H1 (cell line): ENCODE data around the gene KCNJ4. TPM values are rescaled to one million over a fixed set of nuclear protein-coding genes. Genes with fewer than 3 reads are reported as not detected.

Experiments used
- CTCF ChIA-PET: fragments of 300-600 bp; sonication (Branson Sonifier 250); formaldehyde crosslinking; loops from one replicate; lab custom pipeline; 2021; ENCODE audit not compliant: partially characterized antibody; lab: Charles Lee
- POLR2A ChIA-PET: fragments of 300-600 bp; sonication (Branson Sonifier 250); formaldehyde crosslinking; loops from one replicate; lab custom pipeline; 2021; ENCODE audit warnings: inconsistent platforms; ENCODE audit not compliant: partially characterized antibody; lab: Charles Lee
- DNase-seq, 2 experiments: peaks; one replicate each; pipeline versions ENCODE4 v3.0.0 to v3.0.0-alpha.2; 2010 to 2022; ENCODE audit warnings: low spot score in 2 of 2, low read depth in 1 of 2, mixed read lengths in 1 of 2
- FAIRE-seq: peaks from 2 replicates; lab custom pipeline; 2011; peaks lifted over from hg19 to GRCh38; lab: Jason Lieb, UNC
- H2AFZ ChIP-seq: 2 replicates; pipeline ENCODE4 v1.8.1; 2012; ENCODE audit warnings: low read length, inconsistent platforms
- H2AK5ac ChIP-seq: 2 replicates; pipeline ENCODE4 v1.6.1; 2013; ENCODE audit warnings: low read depth, low read length
- H2BK120ac ChIP-seq: replicated peaks from 2 replicates; pipeline ENCODE3; 2013; ENCODE audit warnings: low read depth, low read length, inconsistent platforms
- H2BK12ac ChIP-seq: 2 replicates; pipeline ENCODE4 v1.6.1; 2013; ENCODE audit warnings: low read depth, low read length
- H2BK15ac ChIP-seq: 2 replicates; pipeline ENCODE4 v1.6.1; 2013; ENCODE audit warnings: low read length
- H2BK20ac ChIP-seq: 2 replicates; pipeline ENCODE4 v1.6.1; 2013; ENCODE audit warnings: low read length
- H2BK5ac ChIP-seq: 2 replicates; pipeline ENCODE4 v1.6.1; 2013; ENCODE audit warnings: low read depth, low read length
- H3K14ac ChIP-seq: 2 replicates; pipeline ENCODE4 v1.6.1; 2013; ENCODE audit warnings: inconsistent platforms; ENCODE audit not compliant: insufficient read length
- H3K18ac ChIP-seq: 2 replicates; pipeline ENCODE4 v1.6.1; 2013; ENCODE audit warnings: low read length; ENCODE audit errors: extremely low read depth
- H3K23ac ChIP-seq: 2 replicates; pipeline ENCODE4 v1.6.1; 2013; ENCODE audit warnings: inconsistent platforms; ENCODE audit not compliant: insufficient read length
- H3K23me2 ChIP-seq: 2 replicates; pipeline ENCODE4 v1.6.1; 2013; ENCODE audit warnings: low read depth, low read length
- H3K27ac ChIP-seq: 2 replicates; pipeline ENCODE4 v1.6.1; 2011; ENCODE audit warnings: low read depth, low read length, inconsistent platforms
- H3K27me3 ChIP-seq, 4 experiments: replicated peaks in 1 of 4; 1 replicate in 1 of 4; 2 replicates in 3 of 4; pipeline versions ENCODE4 v1.6.1 to v1.8.1; 2011 to 2013; ENCODE audit warnings: low read length in 3 of 4, mild to moderate bottlenecking in 3 of 4, inconsistent platforms in 2 of 4, mixed read lengths in 2 of 4, moderate library complexity in 1 of 4; ENCODE audit not compliant: control insufficient read depth in 3 of 4, insufficient read depth in 3 of 4; ENCODE audit errors: extremely low read depth in 1 of 4
- H3K36me3 ChIP-seq, 4 experiments: 2 replicates each; pipeline versions ENCODE4 v1.6.1 to v1.8.1; 2011 to 2013; ENCODE audit warnings: mild to moderate bottlenecking in 4 of 4, low read length in 3 of 4, moderate library complexity in 2 of 4, control low read depth in 1 of 4, inconsistent platforms in 1 of 4; ENCODE audit not compliant: insufficient read depth in 4 of 4, control insufficient read depth in 2 of 4
- H3K4ac ChIP-seq: replicated peaks from 2 replicates; pipeline ENCODE3; 2013; ENCODE audit warnings: low read length, low read depth, mixed read lengths, inconsistent platforms; ENCODE audit not compliant: insufficient read length
- H3K4me1 ChIP-seq, 4 experiments: replicated peaks in 1 of 4; 1 replicate in 1 of 4; 2 replicates in 3 of 4; pipeline versions ENCODE4 v1.6.1 to v1.8.1; 2011 to 2013; ENCODE audit warnings: low read length in 3 of 4, inconsistent platforms in 2 of 4, mixed read lengths in 1 of 4; ENCODE audit not compliant: insufficient read depth in 4 of 4, control insufficient read depth in 3 of 4
- H3K4me2 ChIP-seq, 2 experiments: 2 replicates each; pipeline versions ENCODE4 v1.6.1 to v1.8.1; 2011 to 2013; ENCODE audit warnings: low read depth in 2 of 2, low read length in 2 of 2, control low read depth in 1 of 2, inconsistent platforms in 1 of 2, mild to moderate bottlenecking in 1 of 2; ENCODE audit not compliant: insufficient read depth in 1 of 2
- H3K4me3 ChIP-seq, 4 experiments: fragments of 200-600, 300-600 bp in 1 of 4; sonication (generic), shearing (Covaris generic), sonication (Bioruptor Twin) in 1 of 4; 2 replicates each; pipeline versions ENCODE4 v1.5.1 to v1.8.1; 2011 to 2016; ENCODE audit warnings: low read length in 4 of 4, low read depth in 3 of 4, control low read depth in 2 of 4, inconsistent platforms in 2 of 4, mild to moderate bottlenecking in 2 of 4, mixed read lengths in 1 of 4, moderate library complexity in 1 of 4; ENCODE audit not compliant: insufficient read depth in 2 of 4; ENCODE audit errors: extremely low read depth in 1 of 4
- H3K56ac ChIP-seq: replicated peaks from 2 replicates; pipeline ENCODE3; 2013; ENCODE audit warnings: low read depth, mild to moderate bottlenecking, mixed read lengths, low read length, inconsistent platforms; ENCODE audit not compliant: insufficient read length
- H3K79me1 ChIP-seq: 2 replicates; pipeline ENCODE4 v1.6.1; 2013; ENCODE audit warnings: low read depth, low read length, control low read depth
- H3K79me2 ChIP-seq, 2 experiments: 2 replicates each; pipeline versions ENCODE4 v1.6.1 to v1.8.1; 2012 to 2013; ENCODE audit warnings: low read length in 2 of 2, mild to moderate bottlenecking in 2 of 2, inconsistent platforms in 1 of 2; ENCODE audit not compliant: insufficient read depth in 2 of 2, control insufficient read depth in 1 of 2
- H3K9ac ChIP-seq, 4 experiments: replicated peaks in 1 of 4; 1 replicate in 1 of 4; 2 replicates in 3 of 4; pipeline versions ENCODE4 v1.6.1 to v1.8.1; 2011 to 2013; ENCODE audit warnings: low read depth in 3 of 4, low read length in 3 of 4, control low read depth in 2 of 4, mild to moderate bottlenecking in 2 of 4, moderate library complexity in 2 of 4, inconsistent platforms in 1 of 4; ENCODE audit errors: extremely low read depth in 1 of 4
- H3K9me3 ChIP-seq, 2 experiments: 2 replicates each; pipeline versions ENCODE4 v1.6.1 to v1.8.1; 2012 to 2013; ENCODE audit warnings: mild to moderate bottlenecking in 2 of 2, moderate library complexity in 2 of 2, control low read depth in 1 of 2, inconsistent platforms in 1 of 2, low read depth in 1 of 2, low read length in 1 of 2, mixed read lengths in 1 of 2; ENCODE audit not compliant: insufficient read depth in 2 of 2
- H4K20me1 ChIP-seq, 2 experiments: replicated peaks in 1 of 2; 2 replicates each; pipeline versions ENCODE3 to v1.8.1; 2011 to 2013; ENCODE audit warnings: inconsistent platforms in 2 of 2, low read length in 2 of 2, mild to moderate bottlenecking in 1 of 2; ENCODE audit not compliant: insufficient read depth in 2 of 2, control insufficient read depth in 1 of 2
- H4K5ac ChIP-seq: 2 replicates; pipeline ENCODE4 v1.6.1; 2013; ENCODE audit warnings: low read length, low read depth, mixed read lengths, inconsistent platforms; ENCODE audit not compliant: insufficient read length
- H4K8ac ChIP-seq: 2 replicates; pipeline ENCODE4 v1.8.0; 2013; ENCODE audit warnings: mild to moderate bottlenecking, moderate library complexity, low read length, inconsistent platforms; ENCODE audit not compliant: insufficient read depth; ENCODE audit errors: extremely low read depth
- H4K91ac ChIP-seq: replicated peaks from 2 replicates; pipeline ENCODE3; 2013; ENCODE audit warnings: low read length, mixed read lengths, inconsistent platforms; ENCODE audit not compliant: insufficient read length
- BACH1 ChIP-seq: IDR thresholded peaks from 2 replicates; pipeline ENCODE4 v1.6.1; 2012; ENCODE audit warnings: low read length, improper control_type of control experiment
- CBX5 ChIP-seq: fragments of 300-800, 300-1000 bp; sonication (generic); IDR thresholded peaks from 2 replicates; pipeline ENCODE4 v1.7.1; 2016; ENCODE audit warnings: antibody characterized with exemption, low read length, low read depth
- CHD2 ChIP-seq: IDR thresholded peaks from 2 replicates; pipeline ENCODE4 v1.6.1; 2012; ENCODE audit warnings: low read length, improper control_type of control experiment
- CTBP2 ChIP-seq: IDR thresholded peaks from 2 replicates; pipeline ENCODE4 v1.7.0; 2011; ENCODE audit warnings: borderline replicate concordance, mild to moderate bottlenecking, moderate library complexity, mixed read lengths, low read length; ENCODE audit not compliant: insufficient read depth, insufficient read length
- HDAC6 ChIP-seq: IDR thresholded peaks from one replicate; pipeline ENCODE4 v1.7.1; 2012; ENCODE audit warnings: low read depth, mild to moderate bottlenecking, inconsistent platforms, low read length, moderate library complexity
- RBBP5 ChIP-seq: IDR thresholded peaks from 2 replicates; pipeline ENCODE4 v1.7.1; 2012; ENCODE audit warnings: low read depth, mild to moderate bottlenecking, inconsistent platforms, low read length, moderate library complexity, borderline replicate concordance
- SIX5 ChIP-seq: IDR thresholded peaks from 2 replicates; pipeline ENCODE4 v1.6.1; 2011; ENCODE audit warnings: mild to moderate bottlenecking, low read depth, low read length
- WGBS, 2 experiments: shearing (Covaris generic) in 1 of 2; methylation state at CpG; one replicate each; pipeline versions ENCODE4 v1.1.6 to v1.1.7; 2013 to 2015; ENCODE audit warnings: low lambda C conversion rate in 2 of 2, mixed read lengths in 2 of 2, inconsistent platforms in 1 of 2, low coverage in 1 of 2, missing lambda C conversion rate in 1 of 2; ENCODE audit not compliant: insufficient replicate concordance in 2 of 2, insufficient coverage in 1 of 2, insufficient read length in 1 of 2; ENCODE audit errors: extremely low coverage in 1 of 2, missing lambda C conversion rate in 1 of 2; 5-methylcytosine and 5-hydroxymethylcytosine counted together
- polyA plus RNA-seq, 7 experiments: library from polyadenylated mRNA; depleted of rRNA in 3 of 7; stranded (reverse) in 5 of 7; unstranded in 2 of 7; fragments of >200 nt in 5 of 7; fragments of 200-250 nt in 2 of 7; gene quantifications; 1 replicate in 5 of 7; 2 replicates in 1 of 7; 4 replicates in 1 of 7; pipeline versions ENCODE4 v1.2.1 to v1.2.3, GENCODE V29; 2011 to 2013; ENCODE audit warnings: missing spikeins in 2 of 7, mixed read lengths in 2 of 7
- total RNA-seq: library from RNA; stranded (reverse); fragmentation: NEBNext Ultra II Directional; extraction: Animal tissue kit (Norgen Biotek cat#: 25700); gene quantifications from 2 replicates; pipeline ENCODE4 v1.2.1, GENCODE V29; 2021

Gene KCNJ4
- total and polyA plus RNA-seq, 2 of the 8 experiments (the other 6 are each of a cell fraction or from before 2014, with no cell fraction given) = 1.4 to 2.2 TPM

DNA sequence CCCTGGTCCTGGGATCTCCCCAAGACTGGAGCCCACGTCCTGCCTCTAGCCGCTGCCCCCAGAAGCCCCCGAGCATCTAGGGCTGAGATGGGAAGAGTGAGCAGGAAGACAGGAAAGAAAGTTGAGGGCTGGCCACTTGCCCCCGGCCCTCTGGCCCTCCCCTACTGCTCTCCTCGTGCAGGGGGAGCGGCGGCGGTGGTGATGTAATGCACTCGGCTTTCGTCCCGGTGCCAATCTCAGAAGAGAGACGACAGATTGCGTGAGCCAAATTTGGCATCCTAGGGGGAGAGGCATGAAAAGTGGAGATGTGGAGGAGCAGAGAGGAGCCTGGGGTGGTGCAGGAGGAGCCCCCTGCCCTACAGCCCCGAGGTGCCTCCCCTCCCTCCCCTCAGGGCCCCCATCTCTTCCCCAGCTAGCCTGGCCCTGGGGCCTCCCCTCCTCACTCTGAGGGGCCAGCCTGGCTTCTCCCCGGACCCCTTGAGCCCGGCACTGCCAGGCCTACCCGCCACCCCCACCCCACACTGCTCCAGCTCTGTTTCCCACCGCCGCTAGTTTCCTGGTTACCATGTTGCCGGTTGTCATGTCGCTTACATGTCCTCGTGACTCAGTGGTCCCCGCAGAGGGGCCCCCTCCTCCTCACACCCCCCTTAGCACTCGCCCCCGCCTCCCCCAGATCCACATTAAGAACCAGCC is 2.5 kb downstream of the KCNJ4 start:
- no peak for TF ChIP-seq BACH1
- TF ChIP-seq CHD2 = no peak
- no peak for TF ChIP-seq SIX5
- no peak for TF ChIP-seq CBX5
- TF ChIP-seq HDAC6 = no peak
- no peak for TF ChIP-seq RBBP5
- no peak for TF ChIP-seq CTBP2
- H2AK5ac ChIP-seq = no peak overlapping the region
- no peak overlapping the region for H3K4me2 ChIP-seq
- H3K27ac ChIP-seq = no peak overlapping the region
- 61% methylated on average over 16 of the region's 25 CpGs; no CpG with 5 or more reads in 1 of the 2 experiments for WGBS, 2 experiments
- DNase-seq (no peak), FAIRE-seq (no peak)
- no peaks in the 10 kb centered on the region for H3K9me3 ChIP-seq
- H3K9ac ChIP-seq = no peak overlapping the region
- H2BK120ac ChIP-seq = no peak overlapping the region
- no peaks in the 10 kb centered on the region; a peak in 1 of 8 replicates for H3K36me3 ChIP-seq
- H3K18ac ChIP-seq = no peak overlapping the region
- ChIA-PET POLR2A (interaction anchor here (0.6 to 3.3 kb wide), 6 partner anchors 16 to 53 kb away, joined by 3 to 11 read pairs (median 4); no protein-coding TSS in a partner anchor), CTCF (interaction anchor here (0.8 to 2.5 kb wide), 9 partner anchors 8 to 51 kb away, joined by 3 to 9 read pairs (median 5); no protein-coding TSS in a partner anchor)
- H2BK20ac ChIP-seq = no peak overlapping the region
- H2AFZ ChIP-seq = no peak overlapping the region
- peaks cover 0 to 18% (median 9%) of the 10 kb centered on the region in 4 experiments; a peak in 6 of 7 replicates for H3K4me1 ChIP-seq
- no peak overlapping the region for H3K56ac ChIP-seq
- no peak overlapping the region for H3K23ac ChIP-seq
- no peak overlapping the region for H4K91ac ChIP-seq
- H4K8ac ChIP-seq = no peak overlapping the region
- H3K79me1 ChIP-seq = no peaks in the 10 kb centered on the region
- H3K79me2 ChIP-seq = no peaks in the 10 kb centered on the region
- H4K20me1 ChIP-seq = peaks cover 5 to 10% of the 10 kb centered on the region in 2 experiments
- no peak overlapping the region for H3K4ac ChIP-seq
- H2BK12ac ChIP-seq = no peak overlapping the region
- peaks cover 17% of the 10 kb centered on the region; the same call in 1 of the 2 replicates for H3K23me2 ChIP-seq
- peaks cover 15 to 37% (median 30%) of the 10 kb centered on the region in 4 experiments for H3K27me3 ChIP-seq
- H4K5ac ChIP-seq = no peak overlapping the region
- H3K14ac ChIP-seq = no peak overlapping the region
- H2BK5ac ChIP-seq = no peak overlapping the region
- no peak overlapping the region for H2BK15ac ChIP-seq
- no peak overlapping the region for H3K4me3 ChIP-seq
